Measurements from ENCODE around the gene CYP19A1.

The CYP19A1 gene

GRCh38 chr15:51338496-51338895, at the start of gene CYP19A1:
CYP19A1 (minus strand) TSS chr15:51338596; CDS start chr15:51242912, 95,684 bp downstream.
- no peak for DNase-seq (ENCODE audit: low read depth in 2 of 2)

- DNase-seq (ENCODE audit: low read depth in 2 of 2) = no peak
Observed at GRCh38 chr15:51387699-51388041, 49.3 kb upstream of the CYP19A1 start.

GRCh38 chr15:51386960-51387698, 48.7 kb upstream of the CYP19A1 start:
- DNase-seq (ENCODE audit: low read depth in 2 of 2) = no peak

- no peak for DNase-seq (ENCODE audit: low read depth in 2 of 2)
Observed at GRCh38 chr15:51386486-51386885, 48.1 kb upstream of the CYP19A1 start.

- DNase-seq (ENCODE audit: low read depth in 2 of 2) = no peak
Observed at GRCh38 chr15:51386029-51386428, 47.6 kb upstream of the CYP19A1 start.

GRCh38 chr15:51382787-51383186, 44.4 kb upstream of the CYP19A1 start:
- no peak for DNase-seq (ENCODE audit: low read depth in 2 of 2)

- DNase-seq (ENCODE audit: low read depth in 2 of 2) = no peak
Observed at GRCh38 chr15:51380999-51381806, 42.8 kb upstream of the CYP19A1 start.

GRCh38 chr15:51379390-51379789, 41.0 kb upstream of the CYP19A1 start:
- no peak for DNase-seq (ENCODE audit: low read depth in 2 of 2)

GRCh38 chr15:51378406-51378805, 40.0 kb upstream of the CYP19A1 start:
- DNase-seq (ENCODE audit: low read depth in 2 of 2) = no peak

- no peak for DNase-seq (ENCODE audit: low read depth in 2 of 2)
Observed at GRCh38 chr15:51377038-51377786, 38.8 kb upstream of the CYP19A1 start.

GRCh38 chr15:51375966-51376640, 37.7 kb upstream of the CYP19A1 start:
- DNase-seq (ENCODE audit: low read depth in 2 of 2) = no peak

GRCh38 chr15:51374131-51374530, 35.7 kb upstream of the CYP19A1 start:
- DNase-seq (ENCODE audit: low read depth in 2 of 2) = no peak

- DNase-seq (ENCODE audit: low read depth in 2 of 2) = no peak
Observed at GRCh38 chr15:51371266-51371665, 32.9 kb upstream of the CYP19A1 start.

GRCh38 chr15:51369451-51369761, 31.0 kb upstream of the CYP19A1 start:
- no peak for DNase-seq (ENCODE audit: low read depth in 2 of 2)

GRCh38 chr15:51368751-51369450, 30.5 kb upstream of the CYP19A1 start:
- DNase-seq (ENCODE audit: low read depth in 2 of 2) = no peak

GRCh38 chr15:51368307-51368706, 29.9 kb upstream of the CYP19A1 start:
- no peak for DNase-seq (ENCODE audit: low read depth in 2 of 2)

- no peak for DNase-seq (ENCODE audit: low read depth in 2 of 2)
Observed at GRCh38 chr15:51367322-51367976, 29.1 kb upstream of the CYP19A1 start.

GRCh38 chr15:51366920-51367319, 28.5 kb upstream of the CYP19A1 start:
- no peak for DNase-seq (ENCODE audit: low read depth in 2 of 2)

GRCh38 chr15:51366071-51366470, 27.7 kb upstream of the CYP19A1 start:
- DNase-seq (ENCODE audit: low read depth in 2 of 2) = no peak

GRCh38 chr15:51365417-51365816, 27.0 kb upstream of the CYP19A1 start:
- DNase-seq (ENCODE audit: low read depth in 2 of 2) = no peak

- DNase-seq (ENCODE audit: low read depth in 2 of 2) = no peak
Observed at GRCh38 chr15:51363383-51363782, 25.0 kb upstream of the CYP19A1 start.
